Measurements from ENCODE around the gene MORC2.

MORC2 gene

DNA sequence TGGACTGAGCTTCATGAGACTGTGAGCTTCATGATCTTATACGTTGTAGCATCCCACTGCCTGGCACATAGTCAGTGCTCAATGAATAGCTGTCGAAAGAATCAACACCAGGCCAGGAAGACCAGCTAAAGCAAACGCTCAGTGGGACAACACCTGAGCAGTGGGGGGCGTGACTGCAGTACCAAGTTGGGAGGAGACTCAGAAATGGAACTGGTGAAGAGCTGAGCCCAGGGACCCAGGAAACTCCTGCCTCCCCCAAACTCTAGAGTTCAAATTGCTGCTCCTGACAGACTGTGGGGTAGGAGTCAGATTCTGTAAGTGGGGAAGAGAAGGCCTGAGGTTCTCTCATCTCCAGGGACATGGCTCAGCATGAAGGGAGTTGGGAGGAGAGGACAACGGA is 59.3 kb downstream of the MORC2 start:
- H3K4me3 ChIP-seq (ENCODE audit: low read depth, low read length): no peak overlapping the region
- TF ChIP-seq, protein P1, sequence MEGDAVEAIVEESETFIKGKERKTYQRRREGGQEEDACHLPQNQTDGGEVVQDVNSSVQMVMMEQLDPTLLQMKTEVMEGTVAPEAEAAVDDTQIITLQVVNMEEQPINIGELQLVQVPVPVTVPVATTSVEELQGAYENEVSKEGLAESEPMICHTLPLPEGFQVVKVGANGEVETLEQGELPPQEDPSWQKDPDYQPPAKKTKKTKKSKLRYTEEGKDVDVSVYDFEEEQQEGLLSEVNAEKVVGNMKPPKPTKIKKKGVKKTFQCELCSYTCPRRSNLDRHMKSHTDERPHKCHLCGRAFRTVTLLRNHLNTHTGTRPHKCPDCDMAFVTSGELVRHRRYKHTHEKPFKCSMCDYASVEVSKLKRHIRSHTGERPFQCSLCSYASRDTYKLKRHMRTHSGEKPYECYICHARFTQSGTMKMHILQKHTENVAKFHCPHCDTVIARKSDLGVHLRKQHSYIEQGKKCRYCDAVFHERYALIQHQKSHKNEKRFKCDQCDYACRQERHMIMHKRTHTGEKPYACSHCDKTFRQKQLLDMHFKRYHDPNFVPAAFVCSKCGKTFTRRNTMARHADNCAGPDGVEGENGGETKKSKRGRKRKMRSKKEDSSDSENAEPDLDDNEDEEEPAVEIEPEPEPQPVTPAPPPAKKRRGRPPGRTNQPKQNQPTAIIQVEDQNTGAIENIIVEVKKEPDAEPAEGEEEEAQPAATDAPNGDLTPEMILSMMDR (IDR thresholded peaks at IDR 0.05; ENCODE audit: borderline replicate concordance, insufficient read depth, low read depth, low read length): no peak

- TF ChIP-seq, protein P1 (IDR thresholded peaks at IDR 0.05; ENCODE audit: borderline replicate concordance, insufficient read depth, low read depth, low read length): no peak
- no peak overlapping the region for H3K4me3 ChIP-seq (ENCODE audit: low read depth, low read length)
Measured at GRCh38 chr22:30908051-30908461, 60.5 kb downstream of the MORC2 start.

DNA sequence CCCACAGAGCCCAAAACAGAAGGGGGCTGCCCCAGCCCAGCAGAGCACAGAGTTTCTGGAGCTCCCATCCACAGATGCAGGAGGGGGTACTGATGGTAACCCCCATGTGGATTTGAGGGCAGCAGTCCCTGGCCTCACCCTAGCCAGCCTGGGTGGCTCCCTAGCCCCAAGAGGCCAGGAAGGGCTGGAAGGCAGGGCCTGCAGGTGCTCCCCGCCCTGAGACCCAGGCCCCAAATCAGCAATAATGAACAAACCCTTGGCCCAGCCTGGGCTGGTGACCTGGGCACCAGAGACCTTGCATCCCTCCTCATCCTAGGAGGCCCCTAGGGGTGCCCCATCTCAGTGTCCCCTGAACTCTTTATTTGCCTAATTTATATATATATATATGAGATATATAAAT is 61.6 kb downstream of the MORC2 start:
- TF ChIP-seq, protein P1 (IDR thresholded peaks at IDR 0.05; ENCODE audit: borderline replicate concordance, insufficient read depth, low read depth, low read length): no peak
- no peak overlapping the region for H3K4me3 ChIP-seq (ENCODE audit: low read depth, low read length)

DNA sequence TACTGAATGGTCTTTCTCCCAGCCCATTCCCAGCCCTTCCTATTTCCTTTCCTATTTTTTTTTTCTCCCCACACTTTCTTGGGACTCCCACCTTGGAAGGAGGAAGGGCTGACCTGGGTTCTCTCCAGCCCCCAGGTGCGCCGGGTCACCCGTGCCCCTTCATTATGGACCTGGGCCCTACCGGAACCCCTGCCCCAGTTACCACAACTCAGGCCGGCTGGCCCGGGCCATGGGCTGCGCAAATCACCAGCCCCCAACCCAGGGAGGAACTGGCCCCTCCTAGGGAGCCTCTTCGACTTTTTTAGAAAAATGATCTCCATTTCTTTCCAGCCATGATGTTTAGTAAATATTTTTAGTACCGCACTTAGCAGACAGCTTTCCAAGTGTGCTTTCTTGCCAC is 62.2 kb downstream of the MORC2 start:
- TF ChIP-seq, protein P1 (IDR thresholded peaks at IDR 0.05; ENCODE audit: borderline replicate concordance, insufficient read depth, low read depth, low read length): no peak
- H3K4me3 ChIP-seq (ENCODE audit: low read depth, low read length): no peak overlapping the region

DNA sequence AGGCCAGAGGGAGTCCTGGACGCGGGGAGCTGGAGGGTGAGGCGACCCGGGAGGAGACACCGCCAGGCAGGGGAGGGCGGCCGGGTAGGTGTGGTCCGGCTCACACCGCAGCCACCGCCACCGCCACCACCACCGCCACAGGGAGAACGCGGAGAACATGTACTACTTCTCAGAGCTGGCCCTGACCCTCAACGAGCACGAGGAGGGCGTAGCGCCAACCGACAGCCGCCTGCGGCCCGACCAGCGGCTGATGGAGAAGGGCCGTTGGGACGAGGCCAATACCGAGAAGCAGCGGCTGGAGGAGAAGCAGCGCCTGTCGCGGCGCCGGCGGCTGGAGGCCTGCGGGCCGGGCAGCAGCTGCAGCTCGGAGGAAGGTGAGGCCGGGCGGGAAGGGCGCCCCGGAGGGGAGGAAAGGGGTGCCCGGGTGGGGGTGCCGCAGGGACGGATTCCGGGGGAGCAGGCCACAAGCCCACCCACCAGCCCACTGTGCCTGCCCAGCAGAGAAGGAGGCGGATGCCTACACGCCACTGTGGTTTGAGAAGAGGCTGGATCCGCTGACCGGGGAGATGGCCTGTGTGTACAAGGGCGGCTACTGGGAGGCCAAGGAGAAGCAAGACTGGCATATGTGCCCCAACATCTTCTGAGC is 62.8 kb downstream of the MORC2 start:
- TF ChIP-seq, protein P1 (IDR thresholded peaks at IDR 0.05; ENCODE audit: borderline replicate concordance, insufficient read depth, low read depth, low read length): no peak
- no peak overlapping the region for H3K4me3 ChIP-seq (ENCODE audit: low read depth, low read length)

DNA sequence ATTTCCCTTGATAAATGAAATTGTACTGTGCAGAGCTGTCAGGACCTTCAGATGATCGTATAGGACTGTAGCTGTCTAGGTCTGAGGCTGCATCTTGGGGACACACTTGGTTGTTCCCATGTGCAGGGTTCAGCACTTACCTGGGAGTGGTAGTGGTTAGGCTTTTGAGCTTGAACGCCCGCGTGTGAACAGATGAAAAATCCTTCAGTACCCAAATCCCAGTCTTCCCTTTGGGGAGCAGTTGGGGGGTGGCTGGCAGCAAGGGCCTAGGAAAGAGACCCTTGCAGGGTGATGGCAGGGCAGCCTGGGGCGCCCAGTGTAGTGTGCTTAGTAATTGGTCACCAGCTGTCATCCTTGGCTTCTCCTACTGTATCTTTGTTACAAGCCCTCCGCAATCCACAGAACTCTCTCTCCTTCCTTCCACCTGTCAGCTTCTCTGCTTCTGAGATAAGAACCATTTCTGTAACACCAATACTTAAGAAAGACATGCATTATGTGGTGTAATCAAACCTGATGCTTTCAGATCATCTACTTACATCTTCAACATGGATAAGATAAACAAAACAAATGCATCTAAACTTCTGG is 64.6 kb downstream of the MORC2 start:
- TF ChIP-seq, protein P1 (IDR thresholded peaks at IDR 0.05; ENCODE audit: borderline replicate concordance, insufficient read depth, low read depth, low read length): no peak
- H3K4me3 ChIP-seq (ENCODE audit: low read depth, low read length): no peak overlapping the region
